Liver (tissue), 9 donors: ENCODE data around the gene IL31RA. TPM values are rescaled to one million over a fixed set of nuclear protein-coding genes. Genes with fewer than 3 reads are reported as not detected.

Experiments
- DNase-seq: peaks from one replicate; pipeline ENCODE4 v3.0.0-alpha.2; 2017; ENCODE audit warnings: low spot score
- H3K27ac ChIP-seq, 2 donors: one replicate each; pipeline ENCODE4 v1.7.0; 2013; ENCODE audit warnings: inconsistent platforms in 2 of 2, low read length in 2 of 2, control low read depth in 1 of 2, low read depth in 1 of 2, mild to moderate bottlenecking in 1 of 2
- H3K27me3 ChIP-seq, 4 donors: one replicate each; pipeline versions ENCODE4 v1.6.1 to v1.7.0; 2013; ENCODE audit warnings: low read length in 3 of 4, inconsistent platforms in 1 of 4, mild to moderate bottlenecking in 1 of 4, moderate library complexity in 1 of 4; ENCODE audit not compliant: control insufficient read depth in 4 of 4, insufficient read depth in 4 of 4
- H3K36me3 ChIP-seq, 4 donors: one replicate each; pipeline versions ENCODE4 v1.6.1 to v1.7.0; 2013; ENCODE audit warnings: low read length in 3 of 4, mild to moderate bottlenecking in 3 of 4, low read depth in 1 of 4, moderate library complexity in 1 of 4; ENCODE audit not compliant: control insufficient read depth in 4 of 4, insufficient read depth in 3 of 4
- H3K4me1 ChIP-seq, 4 donors: one replicate each; pipeline versions ENCODE4 v1.6.1 to v1.7.0; 2013; ENCODE audit warnings: low read length in 3 of 4, mild to moderate bottlenecking in 3 of 4, moderate library complexity in 1 of 4; ENCODE audit not compliant: control insufficient read depth in 4 of 4, insufficient read depth in 4 of 4
- H3K4me3 ChIP-seq, 3 donors: one replicate each; pipeline versions ENCODE4 v1.6.1 to v1.7.0; 2013; ENCODE audit warnings: low read length in 3 of 3, control low read depth in 1 of 3, low read depth in 1 of 3, mild to moderate bottlenecking in 1 of 3
- H3K9ac ChIP-seq, 2 donors: one replicate each; pipeline ENCODE4 v1.7.0; 2013; ENCODE audit warnings: low read length in 2 of 2, mild to moderate bottlenecking in 2 of 2, moderate library complexity in 2 of 2, control low read depth in 1 of 2, low read depth in 1 of 2
- H3K9me3 ChIP-seq, 4 donors: one replicate each; pipeline versions ENCODE4 v1.6.1 to v1.7.0; 2013; ENCODE audit warnings: low read length in 3 of 4; ENCODE audit not compliant: control insufficient read depth in 4 of 4
- FOXA2 ChIP-seq: IDR thresholded peaks from 2 replicates; pipeline ENCODE4 v1.6.1; 2016; ENCODE audit warnings: antibody characterized with exemption
- GABPA ChIP-seq, 2 donors: IDR thresholded peaks in 1 of 2; conservative IDR thresholded peaks in 1 of 2; 2 replicates each; pipeline ENCODE4 v1.6.1; 2016; ENCODE audit warnings: antibody characterized with exemption in 2 of 2, mild to moderate bottlenecking in 1 of 2, moderate library complexity in 1 of 2
- RAD21 ChIP-seq, 2 donors: IDR thresholded peaks; 2 replicates each; pipeline ENCODE4 v1.6.1; 2016; ENCODE audit warnings: antibody characterized with exemption in 2 of 2, mild to moderate bottlenecking in 2 of 2
- YY1 ChIP-seq: IDR thresholded peaks from 2 replicates; pipeline ENCODE4 v1.6.1; 2016; ENCODE audit warnings: antibody characterized with exemption, mild to moderate bottlenecking
- WGBS: extraction: QIAGEN DNeasy Blood & Tissue Kit; methylation state at CpG from one replicate; pipeline ENCODE4 v1.1.7; 2013; 5-methylcytosine and 5-hydroxymethylcytosine counted together
- polyA plus RNA-seq, 2 donors: library from polyadenylated mRNA; stranded (reverse) in 1 of 2; unstranded in 1 of 2; fragments of 200-250 nt in 1 of 2; fragments of >200 nt in 1 of 2; fragmentation: Nextera tagmentation in 1 of 2; extraction: Ambion mirVana in 1 of 2; gene quantifications; one replicate each; pipeline versions ENCODE4 v1.2.1 to v1.2.3, GENCODE V29; 2013 to 2015
- total RNA-seq, 2 donors: library from RNA; depleted of rRNA; stranded (reverse); fragments of >200 nt; gene quantifications; one replicate each; pipeline ENCODE4 v1.2.3, GENCODE V29; 2014
- TF ChIP-seq, protein P1 (sequence below): IDR thresholded peaks from 2 replicates; pipeline ENCODE4 v1.6.1; 2016; ENCODE audit warnings: antibody characterized with exemption, mild to moderate bottlenecking
- TF ChIP-seq, protein P2 (sequence below): IDR thresholded peaks from 2 replicates; pipeline ENCODE4 v1.6.1; 2016; ENCODE audit warnings: antibody characterized with exemption
- TF ChIP-seq, protein P3 (sequence below): fragments of 150-350 bp; IDR thresholded peaks from 2 replicates; pipeline ENCODE4 v1.5.1; 2017; ENCODE audit warnings: improper control_type of control experiment, low read depth, low read length; ENCODE audit not compliant: missing input control
- donor health status: healthy.
- donor health status: healthy.
- donor health status: healthy.
- donor health status: healthy.
- donor health status: healthy.

Gene IL31RA
- total and polyA plus RNA-seq, 4 donors: not detected

DNA sequence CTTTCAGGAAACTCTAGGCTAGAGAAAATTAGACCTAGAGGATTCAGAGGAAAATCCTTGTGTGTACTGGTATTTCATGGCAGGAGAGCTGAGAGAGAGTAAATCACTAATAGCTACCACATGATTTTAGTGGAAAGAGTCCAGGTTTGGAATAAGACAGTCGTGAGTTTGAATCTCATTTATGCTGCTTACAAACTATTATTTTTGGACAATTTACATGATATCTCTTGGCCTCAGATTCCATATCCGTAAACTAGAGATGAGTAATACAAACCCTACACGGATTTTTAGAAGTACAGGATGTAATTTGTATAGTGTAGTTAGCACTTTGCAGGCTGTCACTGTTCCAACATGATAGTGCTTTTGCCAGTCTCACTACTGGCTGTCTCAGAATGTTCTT is 2.7 kb downstream of the IL31RA start:
- H3K27ac ChIP-seq: no peak overlapping the region

DNA sequence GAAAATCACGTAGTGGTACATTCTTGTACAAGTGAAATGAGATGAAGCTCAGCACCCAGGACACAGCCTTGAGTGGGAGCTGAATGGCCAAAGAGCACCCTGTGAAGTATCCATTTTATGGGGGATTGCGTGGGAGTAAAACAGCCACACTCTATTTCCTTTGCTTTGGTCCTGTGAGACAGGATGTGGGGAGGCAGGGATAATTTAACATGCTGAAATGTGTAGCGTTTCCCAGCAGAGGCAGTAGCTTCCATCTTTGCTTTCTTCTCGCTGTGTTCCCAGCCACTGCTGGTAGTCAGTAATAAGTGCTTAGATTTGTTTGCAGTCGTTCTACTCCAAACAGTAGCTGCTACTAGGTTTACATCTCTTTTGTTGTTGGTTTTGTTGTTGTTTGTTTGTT is 4.4 kb downstream of the IL31RA start:
- DNase-seq: no peak
- H3K4me3 ChIP-seq: no peak overlapping the region
- TF ChIP-seq RAD21 (IDR thresholded peaks at IDR 0.05): no peak
- TF ChIP-seq, protein P1, sequence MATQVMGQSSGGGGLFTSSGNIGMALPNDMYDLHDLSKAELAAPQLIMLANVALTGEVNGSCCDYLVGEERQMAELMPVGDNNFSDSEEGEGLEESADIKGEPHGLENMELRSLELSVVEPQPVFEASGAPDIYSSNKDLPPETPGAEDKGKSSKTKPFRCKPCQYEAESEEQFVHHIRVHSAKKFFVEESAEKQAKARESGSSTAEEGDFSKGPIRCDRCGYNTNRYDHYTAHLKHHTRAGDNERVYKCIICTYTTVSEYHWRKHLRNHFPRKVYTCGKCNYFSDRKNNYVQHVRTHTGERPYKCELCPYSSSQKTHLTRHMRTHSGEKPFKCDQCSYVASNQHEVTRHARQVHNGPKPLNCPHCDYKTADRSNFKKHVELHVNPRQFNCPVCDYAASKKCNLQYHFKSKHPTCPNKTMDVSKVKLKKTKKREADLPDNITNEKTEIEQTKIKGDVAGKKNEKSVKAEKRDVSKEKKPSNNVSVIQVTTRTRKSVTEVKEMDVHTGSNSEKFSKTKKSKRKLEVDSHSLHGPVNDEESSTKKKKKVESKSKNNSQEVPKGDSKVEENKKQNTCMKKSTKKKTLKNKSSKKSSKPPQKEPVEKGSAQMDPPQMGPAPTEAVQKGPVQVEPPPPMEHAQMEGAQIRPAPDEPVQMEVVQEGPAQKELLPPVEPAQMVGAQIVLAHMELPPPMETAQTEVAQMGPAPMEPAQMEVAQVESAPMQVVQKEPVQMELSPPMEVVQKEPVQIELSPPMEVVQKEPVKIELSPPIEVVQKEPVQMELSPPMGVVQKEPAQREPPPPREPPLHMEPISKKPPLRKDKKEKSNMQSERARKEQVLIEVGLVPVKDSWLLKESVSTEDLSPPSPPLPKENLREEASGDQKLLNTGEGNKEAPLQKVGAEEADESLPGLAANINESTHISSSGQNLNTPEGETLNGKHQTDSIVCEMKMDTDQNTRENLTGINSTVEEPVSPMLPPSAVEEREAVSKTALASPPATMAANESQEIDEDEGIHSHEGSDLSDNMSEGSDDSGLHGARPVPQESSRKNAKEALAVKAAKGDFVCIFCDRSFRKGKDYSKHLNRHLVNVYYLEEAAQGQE: no peak
- no peaks in the 10 kb centered on the region for H3K36me3 ChIP-seq
- no peak overlapping the region for H3K9ac ChIP-seq
- no peaks in the 10 kb centered on the region for H3K9me3 ChIP-seq
- no peaks in the 10 kb centered on the region for H3K27me3 ChIP-seq
- WGBS: 72% methylated on average over 5 of the region's 5 CpGs
- no peak overlapping the region for H3K27ac ChIP-seq
- H3K4me1 ChIP-seq: no peaks in the 10 kb centered on the region

More for the DNA sequence above, 2.7 kb downstream of the IL31RA start:
- no peak for DNase-seq
- Histone ChIP-seq H3K9ac (no peak overlapping the region), H3K4me3 (no peak overlapping the region), H3K9me3 (no peaks in the 10 kb centered on the region), H3K4me1 (no peaks in the 10 kb centered on the region), H3K36me3 (no peaks in the 10 kb centered on the region), H3K27me3 (no peaks in the 10 kb centered on the region)
- 63% methylated on average over 3 of the region's 3 CpGs for WGBS
- TF ChIP-seq GABPA (IDR thresholded peaks at IDR 0.05 in 1 of 2, conservative IDR thresholded peaks at IDR 0.05 in 1 of 2): no peak
- TF ChIP-seq, protein P1: no peak
- TF ChIP-seq YY1: no peak
- TF ChIP-seq, protein P2, sequence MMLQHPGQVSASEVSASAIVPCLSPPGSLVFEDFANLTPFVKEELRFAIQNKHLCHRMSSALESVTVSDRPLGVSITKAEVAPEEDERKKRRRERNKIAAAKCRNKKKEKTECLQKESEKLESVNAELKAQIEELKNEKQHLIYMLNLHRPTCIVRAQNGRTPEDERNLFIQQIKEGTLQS: no peak
- TF ChIP-seq FOXA2: no peak
- TF ChIP-seq, protein P3, sequence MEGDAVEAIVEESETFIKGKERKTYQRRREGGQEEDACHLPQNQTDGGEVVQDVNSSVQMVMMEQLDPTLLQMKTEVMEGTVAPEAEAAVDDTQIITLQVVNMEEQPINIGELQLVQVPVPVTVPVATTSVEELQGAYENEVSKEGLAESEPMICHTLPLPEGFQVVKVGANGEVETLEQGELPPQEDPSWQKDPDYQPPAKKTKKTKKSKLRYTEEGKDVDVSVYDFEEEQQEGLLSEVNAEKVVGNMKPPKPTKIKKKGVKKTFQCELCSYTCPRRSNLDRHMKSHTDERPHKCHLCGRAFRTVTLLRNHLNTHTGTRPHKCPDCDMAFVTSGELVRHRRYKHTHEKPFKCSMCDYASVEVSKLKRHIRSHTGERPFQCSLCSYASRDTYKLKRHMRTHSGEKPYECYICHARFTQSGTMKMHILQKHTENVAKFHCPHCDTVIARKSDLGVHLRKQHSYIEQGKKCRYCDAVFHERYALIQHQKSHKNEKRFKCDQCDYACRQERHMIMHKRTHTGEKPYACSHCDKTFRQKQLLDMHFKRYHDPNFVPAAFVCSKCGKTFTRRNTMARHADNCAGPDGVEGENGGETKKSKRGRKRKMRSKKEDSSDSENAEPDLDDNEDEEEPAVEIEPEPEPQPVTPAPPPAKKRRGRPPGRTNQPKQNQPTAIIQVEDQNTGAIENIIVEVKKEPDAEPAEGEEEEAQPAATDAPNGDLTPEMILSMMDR: no peak
